HG03378 (cell line): ENCODE measurements around the gene LDLRAP1.

Experiments used
- ATAC-seq: cut with Tn5 transposase; IDR thresholded peaks from one replicate; pipeline ENCODE4 v1.9.1; 2021; ENCODE audit warnings: mild to moderate bottlenecking, moderate library complexity; ENCODE audit not compliant: unreplicated experiment

The LDLRAP1 gene

GRCh38 chr1:25523542-25523941 lies 19.9 kb upstream of the LDLRAP1 start:
- ATAC-seq = no peak

GRCh38 chr1:25524568-25525360 lies 18.6 kb upstream of the LDLRAP1 start:
- ATAC-seq = no peak

GRCh38 chr1:25525361-25525688 lies 18.1 kb upstream of the LDLRAP1 start:
- ATAC-seq = no peak

GRCh38 chr1:25526753-25527152 lies 16.7 kb upstream of the LDLRAP1 start:
- ATAC-seq = no peak

GRCh38 chr1:25527226-25527846 lies 16.1 kb upstream of the LDLRAP1 start:
- ATAC-seq = no peak

GRCh38 chr1:25527946-25528595 lies 15.3 kb upstream of the LDLRAP1 start:
- no peak for ATAC-seq

GRCh38 chr1:25528881-25529517 lies 14.4 kb upstream of the LDLRAP1 start:
- ATAC-seq = no peak

- ATAC-seq = no peak
Observed at GRCh38 chr1:25529518-25530185, 13.8 kb upstream of the LDLRAP1 start.

- ATAC-seq = no peak
Observed at GRCh38 chr1:25530186-25531081, 13.0 kb upstream of the LDLRAP1 start.

GRCh38 chr1:25531082-25531461 lies 12.3 kb upstream of the LDLRAP1 start:
- ATAC-seq = no peak

- ATAC-seq = no peak
Observed at GRCh38 chr1:25532970-25533369, 10.4 kb upstream of the LDLRAP1 start.

- ATAC-seq = no peak
Observed at GRCh38 chr1:25533775-25534409, 9.5 kb upstream of the LDLRAP1 start.

- no peak for ATAC-seq
Observed at GRCh38 chr1:25534410-25534788, 9.0 kb upstream of the LDLRAP1 start.

- no peak for ATAC-seq
Observed at GRCh38 chr1:25536124-25536523, 7.3 kb upstream of the LDLRAP1 start.

GRCh38 chr1:25537153-25537831 lies 6.1 kb upstream of the LDLRAP1 start:
- ATAC-seq = no peak

- no peak for ATAC-seq
Observed at GRCh38 chr1:25538191-25538767, 5.1 kb upstream of the LDLRAP1 start.

- no peak for ATAC-seq
Observed at GRCh38 chr1:25540750-25541342, 2.6 kb upstream of the LDLRAP1 start.

GRCh38 chr1:25541425-25541824 lies 2.0 kb upstream of the LDLRAP1 start:
- ATAC-seq = no peak
